A549 (cell line): Measurements from ENCODE around the gene LGI1. TPM values are rescaled to one million over a fixed set of nuclear protein-coding genes. Genes with fewer than 3 reads are reported as not detected.

ENCODE experiments used
- ATAC-seq, 2 experiments: fragments of 200-7000 bp in 1 of 2; fragments of >200 bp in 1 of 2; cut with Nextera tagmentation in 1 of 2; cut with Tn5 transposase in 1 of 2; 3 replicates each; pipeline versions ENCODE4 v1.8.0 to v1.9.1; 2018 to 2020; ENCODE audit warnings: mild to moderate bottlenecking in 1 of 2, moderate library complexity in 1 of 2
- CTCF ChIA-PET: fragments of 300-600 bp; sonication (Branson Sonifier 250); formaldehyde crosslinking; extraction: SDS; loops from one replicate; lab custom pipeline; 2021; ENCODE audit warnings: antibody characterized with exemption, inconsistent platforms; lab: Yijun Ruan, JAX
- POLR2A ChIA-PET: fragments of 350-600 bp; formaldehyde crosslinking; extraction: SDS; loops from one replicate; lab custom pipeline; 2021; ENCODE audit warnings: antibody characterized with exemption, inconsistent platforms; lab: Yijun Ruan, JAX
- DNase-seq, 2 experiments: peaks; one replicate each; pipeline versions ENCODE4 v3.0.0 to v3.0.0-alpha.2; 2011 to 2016; ENCODE audit warnings: low read depth in 1 of 2, low spot score in 1 of 2
- FAIRE-seq: peaks from 2 replicates; lab custom pipeline; 2011; peaks lifted over from hg19 to GRCh38; lab: Jason Lieb, UNC
- H3K27ac ChIP-seq, 2 experiments: fragments of >200 bp; sonication (Bioruptor Twin); formaldehyde crosslinking; 3 replicates each; pipeline ENCODE4 v1.5.1; 2016 to 2017
- H3K4me1 ChIP-seq: fragments of >200 bp; sonication (Bioruptor Twin); formaldehyde crosslinking; 3 replicates; pipeline ENCODE4 v1.6.1; 2016
- H3K4me2 ChIP-seq: fragments of >200 bp; sonication (Bioruptor Twin); formaldehyde crosslinking; 3 replicates; pipeline ENCODE4 v1.6.1; 2016
- H3K4me3 ChIP-seq: fragments of >200 bp; sonication (Bioruptor Twin); formaldehyde crosslinking; 3 replicates; pipeline ENCODE4 v1.5.1; 2016
- H3K9me3 ChIP-seq: fragments of >200 bp; sonication (Bioruptor Twin); formaldehyde crosslinking; 3 replicates; pipeline ENCODE4 v1.6.1; 2016
- BHLHE40 ChIP-seq: IDR thresholded peaks from 2 replicates; pipeline ENCODE4 v1.6.1; 2012; ENCODE audit warnings: low read depth, low read length, inconsistent platforms
- CTCF ChIP-seq: fragments of >200 bp; sonication (Bioruptor Twin); formaldehyde crosslinking; IDR thresholded peaks from 3 replicates; pipeline ENCODE4 v1.5.1; 2016
- E2F6 ChIP-seq: IDR thresholded peaks from 2 replicates; pipeline ENCODE4 v1.6.1; 2012; ENCODE audit warnings: low read depth, borderline replicate concordance
- EHMT2 ChIP-seq: fragments of 200-600 bp; sonication (generic); IDR thresholded peaks from 2 replicates; pipeline ENCODE4 v1.6.1; 2016; ENCODE audit warnings: antibody characterized with exemption, low read depth, mild to moderate bottlenecking, moderate library complexity
- EP300 ChIP-seq, 2 experiments: fragments of >200 bp; sonication (Bioruptor Twin); formaldehyde crosslinking; IDR thresholded peaks; 2 replicates in 1 of 2; 3 replicates in 1 of 2; pipeline ENCODE4 v1.6.1; 2016 to 2017
- HMGXB4 ChIP-seq: fragments of 250-450 bp; sonication (Bioruptor Pico); IDR thresholded peaks from 2 replicates; pipeline ENCODE4 v1.5.0; 2021; ENCODE audit warnings: mild to moderate bottlenecking, moderate library complexity, borderline replicate concordance
- JUN ChIP-seq, 2 experiments: fragments of >200 bp; sonication (Bioruptor Twin); formaldehyde crosslinking; IDR thresholded peaks; 2 replicates in 1 of 2; 3 replicates in 1 of 2; pipeline ENCODE4 v1.6.1; 2016 to 2017
- MAFK ChIP-seq: fragments of 450-650 bp; IDR thresholded peaks from 2 replicates; pipeline ENCODE4 v1.6.1; 2014; ENCODE audit not compliant: partially characterized antibody
- MYC ChIP-seq: IDR thresholded peaks from 2 replicates; pipeline ENCODE4 v1.6.1; 2012; ENCODE audit warnings: mild to moderate bottlenecking, inconsistent platforms, low read length, improper control_type of control experiment, borderline replicate concordance
- POLR2A ChIP-seq: IDR thresholded peaks from 2 replicates; pipeline ENCODE4 v1.6.1; 2012; ENCODE audit warnings: mild to moderate bottlenecking, low read length
- RAD21 ChIP-seq, 2 experiments: fragments of >200 bp in 1 of 2; sonication (Bioruptor Twin) in 1 of 2; formaldehyde crosslinking in 1 of 2; IDR thresholded peaks in 1 of 2; conservative IDR thresholded peaks in 1 of 2; 2 replicates in 1 of 2; 3 replicates in 1 of 2; pipeline ENCODE4 v1.6.1; 2012 to 2018; ENCODE audit warnings: inconsistent platforms in 1 of 2
- RARB ChIP-seq: fragments of 250-450 bp; sonication (Bioruptor Pico); IDR thresholded peaks from 2 replicates; pipeline ENCODE4 v1.8.0; 2021; ENCODE audit warnings: mild to moderate bottlenecking, moderate library complexity
- REST ChIP-seq: fragments of 200-600 bp; sonication (generic); IDR thresholded peaks from 2 replicates; pipeline ENCODE4 v1.6.1; 2016; ENCODE audit warnings: antibody characterized with exemption, mild to moderate bottlenecking, moderate library complexity
- SMC3 ChIP-seq: fragments of >200 bp; sonication (Bioruptor Twin); formaldehyde crosslinking; IDR thresholded peaks from 3 replicates; pipeline ENCODE4 v1.6.1; 2018; ENCODE audit warnings: inconsistent platforms
- SREBF2 ChIP-seq: fragments of 450-650 bp; IDR thresholded peaks from 2 replicates; pipeline ENCODE4 v1.6.1; 2014; ENCODE audit warnings: mild to moderate bottlenecking, moderate library complexity
- USF2 ChIP-seq: fragments of 450-650 bp; IDR thresholded peaks from 2 replicates; pipeline ENCODE4 v1.6.1; 2014; ENCODE audit warnings: antibody characterized with exemption
- ZC3H11A ChIP-seq: fragments of 450-650 bp; IDR thresholded peaks from 2 replicates; pipeline ENCODE4 v1.6.1; 2014; ENCODE audit warnings: antibody characterized with exemption, mild to moderate bottlenecking
- WGBS: methylation state at CpG from one replicate; pipeline ENCODE4 v1.1.6; 2017; ENCODE audit errors: missing lambda C conversion rate; 5-methylcytosine and 5-hydroxymethylcytosine counted together
- polyA plus RNA-seq, 4 experiments: library from polyadenylated mRNA; depleted of rRNA in 3 of 4; stranded (reverse); fragments of >200 nt; fragmentation: RNase III in 1 of 4; extraction: RNeasy Plus Mini Kit Qiagen cat#74134 plus additional on column Dnase treatment in 1 of 4; gene quantifications; 2 replicates in 3 of 4; 3 replicates in 1 of 4; pipeline ENCODE4 v1.2.3, GENCODE V29; 2011 to 2017
- TF ChIP-seq, protein P1 (sequence below): fragments of 150-350 bp; IDR thresholded peaks from 2 replicates; pipeline ENCODE4 v1.6.1; 2014; ENCODE audit warnings: low read depth, mild to moderate bottlenecking, low read length

Gene LGI1
- polyA plus RNA-seq, 2 of the 4 experiments (the other 2 are of a cell fraction), result not detected

DNA sequence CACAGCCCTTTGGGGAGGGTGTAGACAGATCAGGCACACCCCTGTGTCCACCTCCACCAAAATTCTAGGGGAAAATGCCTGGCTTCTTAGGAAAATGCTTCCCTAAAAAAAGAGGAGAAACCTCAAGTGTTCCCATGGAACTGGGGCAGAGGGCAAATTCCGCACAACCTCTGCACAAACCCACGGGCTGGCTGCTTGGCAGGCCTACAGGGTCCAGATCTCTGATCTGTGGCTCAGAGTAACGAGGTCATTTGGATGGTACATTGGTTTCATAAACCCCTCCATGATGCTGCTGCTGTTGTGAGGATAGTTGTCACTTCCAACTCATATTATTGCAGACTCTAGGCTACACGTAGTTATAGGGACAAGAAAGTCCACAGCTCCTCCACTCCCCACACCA, 16.0 kb downstream of the LGI1 start:
- WGBS, result 52% methylated on average over 4 of the region's 4 CpGs
- DNase-seq (no peak), ATAC-seq (no peak), FAIRE-seq (no peak)
- Histone ChIP-seq H3K9me3 (no peaks in the 10 kb centered on the region), H3K4me3 (no peak overlapping the region), H3K27ac (no peak overlapping the region), H3K4me2 (no peak overlapping the region), H3K4me1 (peaks cover 26% of the 10 kb centered on the region; the same call in 2 of the 3 replicates)
- TF ChIP-seq HMGXB4 (CRISPR knock-in tag), result no peak
- no peak for TF ChIP-seq RARB (CRISPR knock-in tag)
- no peak for TF ChIP-seq BHLHE40
- TF ChIP-seq EHMT2, result no peak
- TF ChIP-seq POLR2A, result no peak
- no peak for TF ChIP-seq EP300 (IDR thresholded peaks at IDR 0.05)
- TF ChIP-seq ZC3H11A, result no peak
- no peak for TF ChIP-seq E2F6
- TF ChIP-seq, protein P1, sequence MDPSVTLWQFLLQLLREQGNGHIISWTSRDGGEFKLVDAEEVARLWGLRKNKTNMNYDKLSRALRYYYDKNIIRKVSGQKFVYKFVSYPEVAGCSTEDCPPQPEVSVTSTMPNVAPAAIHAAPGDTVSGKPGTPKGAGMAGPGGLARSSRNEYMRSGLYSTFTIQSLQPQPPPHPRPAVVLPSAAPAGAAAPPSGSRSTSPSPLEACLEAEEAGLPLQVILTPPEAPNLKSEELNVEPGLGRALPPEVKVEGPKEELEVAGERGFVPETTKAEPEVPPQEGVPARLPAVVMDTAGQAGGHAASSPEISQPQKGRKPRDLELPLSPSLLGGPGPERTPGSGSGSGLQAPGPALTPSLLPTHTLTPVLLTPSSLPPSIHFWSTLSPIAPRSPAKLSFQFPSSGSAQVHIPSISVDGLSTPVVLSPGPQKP, result no peak
- no peak for TF ChIP-seq MAFK
- CTCF ChIA-PET, result interaction anchor here (0.9 to 1.5 kb wide), 3 partner anchors 12 to 42 kb away, joined by 3 to 5 read pairs (median 4); no protein-coding TSS in a partner anchor
- POLR2A ChIA-PET, result interaction anchor here (0.5 kb wide), 1 partner anchor 192 kb away, joined by 4 read pairs; no protein-coding TSS in a partner anchor

- Histone ChIP-seq H3K4me2 (peak overlapping the region; percentile 19; the same call in 2 of the 3 replicates), H3K4me3 (no peak overlapping the region), H3K4me1 (peaks cover 20% of the 10 kb centered on the region; the same call in 2 of the 3 replicates), H3K9me3 (no peaks in the 10 kb centered on the region), H3K27ac (peak overlapping the region in 1 of 2 experiments; percentile 1; a peak in 1 of 6 replicates)
- ChIA-PET POLR2A (no interaction called here), CTCF (interaction anchor here (1.3 kb wide), 1 partner anchor 14 kb away, joined by 3 read pairs; no protein-coding TSS in a partner anchor)
- TF ChIP-seq CTCF, result peak; percentile 20; the same call in 2 of the 3 replicates
- no peak for TF ChIP-seq RAD21 (conservative IDR thresholded peaks at IDR 0.05 in 1 of 2, IDR thresholded peaks at IDR 0.05 in 1 of 2)
- TF ChIP-seq, protein P1, result no peak
- no peak for TF ChIP-seq EP300 (IDR thresholded peaks at IDR 0.05)
- TF ChIP-seq MYC, result no peak
- peak in 1 of 2 experiments; percentile 24 for DNase-seq
- no peak for FAIRE-seq
- 16% methylated on average over 5 of the region's 5 CpGs for WGBS
- ATAC-seq, result peak; percentile 45 to 70; a peak in 3 of 6 replicates
Observed at GRCh38 chr10:93775356-93775755, 17.6 kb downstream of the LGI1 start.

DNA sequence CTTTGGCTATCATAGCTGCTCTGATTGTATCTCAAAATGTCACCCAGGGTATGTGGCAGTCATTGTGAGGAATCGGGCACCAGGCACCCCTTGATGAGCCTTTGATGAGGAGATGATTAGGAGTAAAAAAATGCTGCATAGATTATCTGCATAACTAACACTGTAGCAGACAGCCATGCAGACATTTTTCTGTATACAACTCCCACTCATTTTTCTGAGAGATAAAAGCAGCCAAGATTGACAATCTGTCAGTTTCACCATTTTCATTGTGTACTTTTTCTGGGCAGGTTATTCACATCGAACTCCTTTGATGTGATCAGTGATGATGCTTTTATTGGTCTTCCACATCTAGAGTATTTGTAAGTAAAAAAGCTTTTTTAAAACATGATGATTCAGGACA, 19.4 kb downstream of the LGI1 start:
- H3K27ac ChIP-seq, result no peak overlapping the region
- H3K9me3 ChIP-seq, result no peaks in the 10 kb centered on the region
- no peak overlapping the region for H3K4me3 ChIP-seq
- ATAC-seq (no peak), FAIRE-seq (no peak), DNase-seq (no peak)
- H3K4me1 ChIP-seq, result peaks cover 10% of the 10 kb centered on the region; the same call in 1 of the 3 replicates
- CTCF ChIA-PET, result interaction anchor here (1.0 to 1.6 kb wide), 4 partner anchors 10 to 48 kb away, joined by 3 to 4 read pairs (median 4); no protein-coding TSS in a partner anchor
- H3K4me2 ChIP-seq, result no peak overlapping the region
- POLR2A ChIA-PET, result no interaction called here
- 15% methylated on average over 2 of the region's 2 CpGs for WGBS
- TF ChIP-seq SMC3 (no peak), REST (no peak), RARB (CRISPR knock-in tag) (no peak), SREBF2 (no peak), USF2 (no peak), JUN (IDR thresholded peaks at IDR 0.05) (no peak)
